K562 treated with DMSO at 1 percent for 48 hours (cell line): ENCODE measurements around the gene C2orf76. TPM values are rescaled to one million over a fixed set of nuclear protein-coding genes. Genes with fewer than 3 reads are reported as not detected.

Experiments used
- total RNA-seq: library from RNA; unstranded; fragments of 300-600 nt; gene quantifications from 2 replicates; pipeline ENCODE4 v1.2.3, GENCODE V29; 2022; ENCODE audit warnings: low replicate concordance; ENCODE audit errors: extremely low read depth

The C2orf76 gene
- not detected in 2 replicates for total RNA-seq

DNA sequence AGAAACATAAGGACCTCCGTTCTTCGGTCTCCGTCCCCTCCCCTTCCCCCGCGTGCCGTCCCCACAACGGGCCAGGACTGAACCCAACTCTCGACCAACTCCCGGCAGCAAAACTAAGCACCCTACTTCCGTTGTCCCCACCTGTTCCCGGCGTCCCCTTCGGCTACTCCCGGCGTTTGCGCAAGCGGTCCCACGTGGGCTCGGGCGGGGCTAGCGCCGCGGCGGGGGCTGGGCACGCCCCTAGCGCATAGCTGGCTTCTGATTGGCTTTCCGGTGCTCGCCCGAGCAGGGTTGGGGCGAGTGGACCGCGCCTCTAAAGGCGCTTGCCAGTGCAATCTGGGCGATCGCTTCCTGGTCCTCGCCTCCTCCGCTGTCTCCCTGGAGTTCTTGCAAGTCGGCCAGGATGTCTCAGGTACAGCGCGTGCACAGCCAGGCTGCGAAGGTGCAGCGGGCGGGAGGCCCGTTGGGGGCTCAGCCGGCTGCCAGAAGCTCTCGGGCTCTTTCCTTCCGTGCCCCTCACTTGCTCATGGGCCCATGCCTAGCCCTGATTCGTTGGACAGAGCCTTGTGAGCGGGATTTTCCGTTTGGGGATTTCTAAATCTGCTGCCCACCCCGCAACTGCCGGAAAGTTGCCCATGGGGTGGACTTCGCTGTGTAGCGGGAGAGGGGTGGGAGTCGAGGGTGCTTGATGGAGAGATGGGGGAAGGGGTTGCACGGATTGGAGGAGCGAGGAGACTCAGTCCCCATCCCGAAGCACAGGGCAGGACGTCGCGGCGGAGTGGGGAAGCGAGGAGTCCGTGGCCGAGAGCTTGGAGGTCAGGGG lies at the start of gene C2orf76, which contains the start of gene DBI:
Gene C2orf76 (minus strand): TSS at position 186 of the 823 bp plus-strand sequence. CDS start 26,875 bp downstream, outside the sequence.
Gene DBI (plus strand): TSS at position 329 of the 823 bp plus-strand sequence. CDS start 75 bp downstream, at position 404.

Other genes with a start within 250 kb of the C2orf76 start
- gene C1QL2, start 208.1 kb downstream of the C2orf76 start, total RNA-seq, result not detected in 2 replicates
- not detected in 2 replicates for gene STEAP3, start 143.0 kb downstream of the C2orf76 start, total RNA-seq
- not detected in 2 replicates for gene DBI, start 143 bp upstream of the C2orf76 start, total RNA-seq
- not detected in 2 replicates for gene TMEM37, start 65.0 kb upstream of the C2orf76 start, total RNA-seq
- not detected in 2 replicates for gene SCTR, start 157.6 kb upstream of the C2orf76 start, total RNA-seq
- gene CFAP221, start 177.6 kb upstream of the C2orf76 start, total RNA-seq, result not detected in 2 replicates